ENCODE measurements around the gene TNFAIP8. TPM values are rescaled to one million over a fixed set of nuclear protein-coding genes. Genes with fewer than 3 reads are reported as not detected.

TNFAIP8 gene
- total RNA-seq, 2 experiments from 2014 or later, result 106 to 109 TPM

DNA sequence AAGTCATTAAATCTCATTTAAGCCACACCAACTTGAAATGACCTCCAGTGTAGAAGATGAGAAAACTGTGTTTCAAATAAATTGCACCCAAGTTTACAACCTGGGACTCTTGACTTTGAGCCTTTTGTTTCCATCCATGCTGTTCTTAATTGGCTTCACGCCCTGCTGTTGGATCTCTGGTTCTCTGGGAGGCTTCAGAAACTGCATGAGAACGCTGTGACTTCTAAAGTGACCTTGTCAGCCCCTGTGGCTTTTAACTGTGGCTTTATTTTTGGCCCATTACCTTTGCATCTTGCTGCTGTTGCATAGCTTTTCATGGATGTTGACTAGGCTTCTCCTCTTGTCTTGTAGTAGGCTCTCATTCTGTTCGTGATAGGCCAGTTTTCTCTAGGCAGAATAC is 29.3 kb downstream of the TNFAIP8 start:
- ATAC-seq (no peak), DNase-seq (no peak)
- Mint-ChIP-seq H3K27ac (peak overlapping the region; percentile 44), H3K27me3 (no peaks in the 10 kb centered on the region), H3K9me3 (ENCODE audit: low read depth) (no peaks in the 10 kb centered on the region), H3K36me3 (peaks cover 35% of the 10 kb centered on the region), H3K4me1 (peaks cover 73% of the 10 kb centered on the region), H3K4me3 (no peak overlapping the region)
- CTCF ChIA-PET, result interaction anchor here (1.0 kb wide), 1 partner anchor 27 kb away, joined by 4 read pairs; no protein-coding TSS in a partner anchor

DNA sequence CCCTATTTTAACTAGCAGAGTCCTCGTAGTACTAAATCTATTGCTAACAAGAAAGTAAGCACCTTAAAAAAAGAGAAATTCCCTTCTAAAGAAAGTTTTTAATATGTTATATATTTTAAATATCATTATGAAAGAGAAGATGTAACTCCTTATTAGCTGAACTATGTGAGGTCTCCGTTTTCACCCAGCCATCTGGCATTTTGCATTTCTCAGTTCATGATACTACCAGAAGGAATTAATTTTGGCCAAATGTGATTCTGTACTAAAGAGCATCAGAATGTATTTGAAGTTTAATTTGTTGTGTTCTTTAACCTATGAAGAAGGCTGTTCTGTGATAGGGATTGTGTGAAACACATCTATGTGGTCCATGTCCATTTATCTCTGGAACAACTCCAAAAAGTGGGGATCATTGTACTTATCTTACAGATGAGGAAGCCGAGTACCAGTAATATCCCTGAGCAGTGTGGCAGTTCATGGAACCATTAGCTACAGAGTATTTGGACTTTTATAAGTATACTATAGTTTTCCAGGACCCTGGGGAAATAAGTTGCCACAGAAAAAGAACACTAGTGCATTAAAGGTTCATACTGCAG is 29.8 kb downstream of the TNFAIP8 start:
- H3K27me3 Mint-ChIP-seq, result no peaks in the 10 kb centered on the region
- peaks cover 73% of the 10 kb centered on the region for H3K4me1 Mint-ChIP-seq
- CTCF ChIA-PET, result interaction anchor here (1.0 kb wide), 1 partner anchor 26 kb away, joined by 4 read pairs; no protein-coding TSS in a partner anchor
- peaks cover 33% of the 10 kb centered on the region for H3K36me3 Mint-ChIP-seq
- no peak overlapping the region for H3K27ac Mint-ChIP-seq
- DNase-seq (no peak), ATAC-seq (no peak)
- no peaks in the 10 kb centered on the region for H3K9me3 Mint-ChIP-seq (ENCODE audit: low read depth)
- H3K4me3 Mint-ChIP-seq, result no peak overlapping the region

DNA sequence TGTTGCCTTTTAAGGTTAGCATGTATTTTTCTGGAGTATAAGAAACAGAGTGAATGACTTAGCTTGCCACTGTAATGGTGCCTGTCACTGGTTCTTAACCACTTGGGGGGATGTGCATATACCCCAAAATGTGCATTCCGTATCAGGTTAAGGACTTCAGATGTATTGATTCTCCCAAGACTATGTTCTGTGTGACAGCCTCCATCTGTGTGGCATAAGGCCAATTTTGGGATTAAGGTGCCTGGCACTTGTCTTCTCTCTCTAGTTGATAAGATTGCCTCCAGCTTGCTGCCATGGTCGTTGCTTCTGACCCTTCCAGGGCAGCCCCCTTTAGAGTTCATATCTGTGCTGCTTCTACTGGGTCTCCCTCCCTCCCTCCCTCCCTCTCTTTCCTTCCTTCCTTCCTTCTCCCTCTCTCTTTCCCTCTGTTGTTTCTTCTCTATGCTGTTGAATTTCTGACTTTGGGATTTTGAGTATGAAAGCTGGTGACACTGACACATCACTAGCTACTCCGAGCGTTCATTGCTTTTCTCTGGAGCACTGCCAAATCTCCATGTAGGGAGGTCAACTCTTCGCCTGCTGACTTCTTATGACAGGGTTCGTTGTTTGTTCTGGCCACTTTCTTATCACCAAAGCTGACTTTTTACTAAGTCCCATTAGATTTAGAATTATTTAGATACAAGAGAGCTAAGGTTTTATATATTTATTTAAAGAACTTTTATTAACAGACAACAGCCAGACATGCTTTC is 31.0 kb downstream of the TNFAIP8 start:
- no peak for ATAC-seq
- Mint-ChIP-seq H3K36me3 (peaks cover 34% of the 10 kb centered on the region), H3K27me3 (no peaks in the 10 kb centered on the region), H3K27ac (no peak overlapping the region), H3K4me1 (peaks cover 72% of the 10 kb centered on the region), H3K9me3 (ENCODE audit: low read depth) (no peaks in the 10 kb centered on the region), H3K4me3 (no peak overlapping the region)
- DNase-seq, result no peak
- CTCF ChIA-PET, result interaction anchor here (1.3 kb wide), 1 partner anchor 9 kb away, joined by 3 read pairs; no protein-coding TSS in a partner anchor

DNA sequence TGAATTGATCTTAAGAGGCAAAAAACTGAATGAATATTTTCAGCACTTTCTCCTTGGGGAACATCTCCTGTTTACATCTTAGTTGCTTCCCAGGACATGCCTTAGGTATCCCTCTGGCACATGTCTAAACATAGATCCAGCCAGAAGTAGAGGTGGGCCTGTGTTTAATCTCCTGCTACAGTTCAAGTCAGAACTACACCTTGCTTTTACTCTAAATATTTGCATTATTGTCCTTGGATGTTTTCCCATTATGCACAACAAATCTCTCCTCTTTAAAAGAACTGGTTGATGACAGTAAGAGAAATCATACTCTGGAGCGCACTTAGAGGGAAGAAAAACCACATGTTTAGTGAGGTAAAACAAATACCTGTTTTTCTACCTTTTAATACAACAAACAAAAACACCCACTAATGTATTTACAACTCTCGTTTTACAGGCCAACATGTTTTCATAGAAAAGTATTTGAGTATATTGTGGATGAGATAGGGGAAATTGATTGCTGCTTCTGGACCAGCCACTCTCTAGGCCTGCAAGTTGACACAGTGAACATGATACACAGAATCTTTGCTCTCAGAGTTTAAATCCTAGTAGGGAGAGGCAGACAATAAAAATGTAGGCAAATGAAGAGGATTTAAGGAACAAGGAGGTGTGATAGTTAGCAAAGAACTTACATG is 32.3 kb downstream of the TNFAIP8 start:
- DNase-seq (no peak), ATAC-seq (no peak)
- Mint-ChIP-seq H3K4me1 (peaks cover 73% of the 10 kb centered on the region), H3K27me3 (no peaks in the 10 kb centered on the region), H3K27ac (peak overlapping the region; percentile 55), H3K36me3 (peaks cover 42% of the 10 kb centered on the region), H3K9me3 (ENCODE audit: low read depth) (no peaks in the 10 kb centered on the region), H3K4me3 (no peak overlapping the region)
- CTCF ChIA-PET, result no interaction called here

DNA sequence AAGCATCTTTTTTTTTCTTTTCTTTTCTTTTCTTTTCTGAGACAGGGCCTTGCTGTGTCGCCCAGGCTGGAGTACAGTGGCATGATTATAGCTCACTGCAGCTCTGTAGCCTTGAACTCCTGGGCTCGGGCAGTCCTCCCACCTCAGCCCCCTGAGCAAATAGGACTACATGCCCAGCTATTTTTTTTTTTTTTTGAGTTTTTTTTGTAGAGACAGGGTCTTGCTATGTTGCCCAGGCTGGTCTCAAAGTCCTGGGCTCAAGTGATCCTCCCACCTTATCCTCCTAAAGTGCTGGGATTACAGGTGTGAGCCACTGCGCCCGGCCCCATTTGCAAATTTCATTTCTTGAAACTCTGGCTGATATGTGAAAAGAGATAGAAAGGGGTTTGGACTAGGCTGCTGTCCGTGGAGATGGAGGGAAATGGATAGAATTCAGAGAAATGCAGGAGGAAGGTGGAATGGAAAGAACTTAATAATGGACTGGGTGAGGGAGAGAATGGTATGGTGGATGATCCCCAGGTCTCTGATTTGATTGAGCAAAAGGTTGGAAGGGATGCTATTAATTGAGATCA is 32.9 kb downstream of the TNFAIP8 start:
- DNase-seq, result no peak
- ATAC-seq, result no peak
- Mint-ChIP-seq H3K27me3 (no peaks in the 10 kb centered on the region), H3K4me1 (peaks cover 73% of the 10 kb centered on the region), H3K9me3 (ENCODE audit: low read depth) (no peaks in the 10 kb centered on the region), H3K4me3 (no peak overlapping the region), H3K36me3 (peaks cover 43% of the 10 kb centered on the region), H3K27ac (peak overlapping the region; percentile 41)
- CTCF ChIA-PET, result interaction anchor here (1.7 kb wide), 1 partner anchor 23 kb away, joined by 5 read pairs; no protein-coding TSS in a partner anchor

DNA sequence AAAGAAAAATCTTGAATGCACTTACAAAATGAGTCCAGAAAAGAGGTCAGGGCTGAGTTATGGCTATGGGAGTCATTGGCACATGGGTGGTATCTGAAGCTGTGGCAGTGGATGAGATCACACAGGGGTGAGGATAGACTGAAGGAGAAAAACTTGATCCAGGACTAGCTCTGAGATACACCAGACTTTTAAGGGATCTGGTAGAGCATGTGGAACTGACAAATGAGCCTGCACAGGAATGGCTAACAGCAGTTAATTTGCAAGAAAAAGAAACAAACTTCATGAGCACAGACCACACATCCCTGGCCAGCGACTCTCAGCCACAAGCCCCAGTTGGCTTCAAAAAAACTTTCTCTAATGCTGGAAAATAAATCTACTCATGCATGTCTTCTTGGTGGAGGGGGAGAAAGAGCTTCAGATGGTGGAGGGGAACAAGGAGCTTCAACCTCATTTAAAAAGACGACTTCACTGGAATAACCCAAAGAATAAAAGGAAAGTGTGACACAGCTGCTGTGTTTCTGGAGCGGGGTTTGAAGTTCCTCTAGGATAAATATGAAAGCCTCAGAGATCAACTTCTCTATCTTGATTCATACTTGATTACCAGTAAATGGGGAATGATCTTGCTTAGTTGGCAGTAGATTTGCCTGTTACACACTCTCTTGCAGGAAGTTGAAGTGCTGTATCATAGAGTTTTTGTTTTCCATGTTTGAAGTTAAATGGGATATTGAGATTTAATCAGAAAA is 33.6 kb downstream of the TNFAIP8 start:
- Mint-ChIP-seq H3K36me3 (peaks cover 47% of the 10 kb centered on the region), H3K4me3 (no peak overlapping the region), H3K27ac (peak overlapping the region; percentile 41), H3K27me3 (no peaks in the 10 kb centered on the region), H3K9me3 (ENCODE audit: low read depth) (no peaks in the 10 kb centered on the region), H3K4me1 (peaks cover 71% of the 10 kb centered on the region)
- no peak for DNase-seq
- CTCF ChIA-PET, result interaction anchor here (1.7 to 1.8 kb wide), 2 partner anchors 23 to 74 kb away, joined by 5 read pairs; no protein-coding TSS in a partner anchor
- peak; percentile 66 for ATAC-seq

DNA sequence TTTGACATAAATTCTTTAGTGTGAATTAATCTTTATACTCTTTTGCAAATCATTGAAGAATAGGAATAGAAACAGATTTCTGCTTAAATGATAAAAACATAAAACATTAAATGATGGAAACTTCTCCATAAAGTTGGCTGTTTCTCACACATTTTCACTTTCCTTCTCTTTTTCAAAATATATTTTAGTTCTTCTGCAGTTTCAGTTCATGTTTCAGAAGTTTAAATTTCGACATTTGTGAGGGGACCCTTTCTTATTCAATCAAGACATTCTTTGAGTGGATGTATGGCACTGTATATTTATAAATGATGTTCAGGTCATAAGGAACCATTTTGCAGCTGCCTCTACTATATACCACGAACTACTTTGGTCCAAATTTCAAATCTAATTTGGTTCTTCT is 34.6 kb downstream of the TNFAIP8 start:
- ATAC-seq (no peak), DNase-seq (no peak)
- no peak overlapping the region for H3K4me3 Mint-ChIP-seq
- H3K27me3 Mint-ChIP-seq, result no peaks in the 10 kb centered on the region
- no peaks in the 10 kb centered on the region for H3K9me3 Mint-ChIP-seq (ENCODE audit: low read depth)
- H3K27ac Mint-ChIP-seq, result no peak overlapping the region
- CTCF ChIA-PET, result interaction anchor here (1.7 to 1.8 kb wide), 2 partner anchors 22 to 75 kb away, joined by 5 read pairs; no protein-coding TSS in a partner anchor
- H3K4me1 Mint-ChIP-seq, result peaks cover 71% of the 10 kb centered on the region
- peaks cover 51% of the 10 kb centered on the region for H3K36me3 Mint-ChIP-seq

DNA sequence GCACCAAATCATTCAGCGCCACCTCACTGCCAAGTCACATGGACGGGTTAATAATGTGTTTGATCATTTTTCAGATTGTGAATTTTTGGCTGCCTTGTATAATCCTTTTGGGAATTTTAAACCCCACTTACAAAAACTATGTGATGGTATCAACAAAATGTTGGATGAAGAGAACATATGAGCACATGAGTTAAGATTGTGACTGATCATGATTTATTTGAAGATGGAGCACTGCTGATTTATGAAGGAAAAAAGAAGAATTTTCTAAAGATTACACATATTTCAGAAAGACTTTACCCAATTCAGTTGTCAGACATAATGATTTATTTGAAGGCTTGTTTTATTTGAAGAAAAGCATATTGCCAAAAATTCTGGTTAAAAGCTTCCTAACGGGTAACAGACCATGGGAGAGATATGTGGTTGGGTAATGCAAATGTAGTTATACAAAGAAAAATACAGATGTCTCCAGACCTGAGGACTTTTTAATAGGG is 37.4 kb downstream of the TNFAIP8 start:
- ATAC-seq (no peak), DNase-seq (no peak)
- Mint-ChIP-seq H3K4me3 (no peak overlapping the region), H3K27me3 (no peaks in the 10 kb centered on the region), H3K27ac (peak overlapping the region; percentile 43), H3K9me3 (ENCODE audit: low read depth) (no peaks in the 10 kb centered on the region), H3K4me1 (peaks cover 78% of the 10 kb centered on the region), H3K36me3 (peaks cover 63% of the 10 kb centered on the region)
- CTCF ChIA-PET, result interaction anchor here (1.1 to 2.5 kb wide), 4 partner anchors 15 to 78 kb away, joined by 3 to 7 read pairs (median 5); no protein-coding TSS in a partner anchor

DNA sequence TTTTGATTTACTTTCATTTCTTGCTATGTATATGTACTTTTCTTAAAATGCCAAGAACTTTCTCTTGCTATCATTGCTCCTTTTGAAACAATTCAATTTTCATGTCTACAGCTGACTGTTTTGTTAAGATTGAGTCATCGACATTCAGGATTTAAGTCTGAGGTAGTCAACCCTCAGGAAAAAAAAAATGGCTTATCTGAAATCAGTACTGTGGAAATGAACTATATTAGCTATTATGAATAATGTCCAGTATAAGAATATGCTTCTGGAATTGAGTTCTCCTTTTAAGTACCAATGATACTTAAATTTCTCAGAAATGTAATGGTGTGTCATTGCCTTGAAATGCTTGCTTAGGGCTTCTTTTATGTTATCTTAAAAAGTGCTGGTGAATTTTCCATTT is 37.9 kb downstream of the TNFAIP8 start:
- peak overlapping the region; percentile 43 for H3K27ac Mint-ChIP-seq
- H3K36me3 Mint-ChIP-seq, result peaks cover 62% of the 10 kb centered on the region
- no peaks in the 10 kb centered on the region for H3K9me3 Mint-ChIP-seq (ENCODE audit: low read depth)
- CTCF ChIA-PET, result interaction anchor here (1.2 to 2.5 kb wide), 3 partner anchors 15 to 79 kb away, joined by 3 to 7 read pairs (median 6); no protein-coding TSS in a partner anchor
- no peaks in the 10 kb centered on the region for H3K27me3 Mint-ChIP-seq
- peaks cover 75% of the 10 kb centered on the region for H3K4me1 Mint-ChIP-seq
- ATAC-seq (no peak), DNase-seq (no peak)
- no peak overlapping the region for H3K4me3 Mint-ChIP-seq

DNA sequence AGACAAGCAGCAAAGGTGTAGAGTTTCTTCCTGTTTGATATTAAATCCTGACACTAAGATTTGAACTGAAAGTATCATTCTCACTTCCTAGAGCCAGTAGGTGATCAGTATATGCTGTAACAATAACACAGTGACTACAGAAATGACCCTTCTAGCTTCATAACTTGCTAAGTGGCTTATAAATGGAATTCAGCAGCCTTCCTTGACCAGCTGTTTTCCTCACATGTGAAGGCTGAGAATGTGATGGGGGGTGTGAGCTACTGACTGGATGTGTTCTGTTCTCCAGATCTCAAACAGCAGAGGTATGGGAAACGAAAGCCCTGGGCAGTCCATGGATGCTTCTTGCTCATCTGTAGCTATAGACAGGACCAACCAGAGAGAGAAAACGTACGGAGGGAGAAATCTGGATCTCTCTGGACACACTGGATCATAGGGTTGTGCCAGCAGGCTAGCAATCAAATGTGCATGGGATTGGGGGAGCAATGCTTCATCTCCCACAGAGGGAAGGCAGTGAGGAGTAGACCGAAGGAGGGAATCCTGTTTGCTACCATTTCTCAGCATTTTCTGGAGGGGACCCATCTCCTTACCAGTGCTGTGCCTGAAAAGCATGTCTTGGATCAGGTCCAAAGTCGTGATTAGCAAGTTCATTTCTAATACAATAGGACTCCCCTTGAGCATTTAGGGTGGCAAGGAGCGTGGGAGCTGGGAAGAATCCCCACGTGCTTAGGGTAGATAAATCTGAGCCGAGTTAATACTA is 39.4 kb downstream of the TNFAIP8 start:
- DNase-seq (no peak), ATAC-seq (peak; percentile 28)
- peaks cover 53% of the 10 kb centered on the region for H3K36me3 Mint-ChIP-seq
- no peak overlapping the region for H3K4me3 Mint-ChIP-seq
- peaks cover 66% of the 10 kb centered on the region for H3K4me1 Mint-ChIP-seq
- CTCF ChIA-PET, result interaction anchor here (1.6 kb wide), 1 partner anchor 17 kb away, joined by 3 read pairs; no protein-coding TSS in a partner anchor
- H3K27ac Mint-ChIP-seq, result peak overlapping the region; percentile 44
- H3K27me3 Mint-ChIP-seq, result no peaks in the 10 kb centered on the region
- no peaks in the 10 kb centered on the region for H3K9me3 Mint-ChIP-seq (ENCODE audit: low read depth)

DNA sequence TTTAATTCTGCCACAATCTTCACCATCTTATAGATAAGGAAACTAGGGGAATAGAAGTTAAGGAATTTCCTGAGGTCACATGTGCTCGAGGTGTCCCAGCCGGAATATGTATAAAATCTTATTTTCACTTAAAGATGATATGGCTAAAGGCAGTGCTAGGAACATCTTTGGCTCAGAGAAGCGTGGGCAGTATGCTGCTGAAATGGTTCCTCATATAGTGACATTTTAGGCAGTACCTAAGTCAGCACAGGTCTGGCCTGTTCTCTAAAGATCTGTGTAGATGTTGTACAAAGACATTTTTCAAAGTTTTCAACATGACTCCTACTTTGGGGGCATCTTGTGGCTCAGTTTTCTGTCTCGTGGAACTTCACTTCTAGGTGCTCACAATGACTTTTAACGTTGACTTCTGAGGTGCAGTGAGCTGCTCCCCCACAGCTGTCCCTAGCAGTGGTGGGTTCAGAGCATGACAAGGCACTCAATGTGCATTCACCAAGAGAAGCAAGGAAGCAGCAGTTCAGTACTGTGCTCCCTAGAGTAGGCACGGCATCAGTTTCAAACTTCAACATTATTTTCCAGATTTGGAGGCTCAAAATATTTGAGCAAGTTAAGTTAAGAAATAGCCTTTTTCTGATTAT is 40.3 kb downstream of the TNFAIP8 start:
- Mint-ChIP-seq H3K4me3 (no peak overlapping the region), H3K27me3 (no peaks in the 10 kb centered on the region), H3K4me1 (peaks cover 62% of the 10 kb centered on the region), H3K36me3 (peaks cover 50% of the 10 kb centered on the region), H3K9me3 (ENCODE audit: low read depth) (no peaks in the 10 kb centered on the region), H3K27ac (peak overlapping the region; percentile 77)
- ATAC-seq, result peak; percentile 50
- no peak for DNase-seq
- CTCF ChIA-PET, result no interaction called here

All from activated CD8-positive, alpha-beta memory T cell treated with anti-CD3 and anti-CD28 coated beads, Interleukin-2, amount 10 ng/mL, durations not matched to agents 7 days and 5 days (primary cell).